ENCODE data around the gene RPA1.

GRCh38 chr17:1797323-1797722 lies 32.5 kb upstream of the RPA1 start:
- TF ChIP-seq TAF1 (IDR thresholded peaks at IDR 0.05; ENCODE audit: low read depth) (no peak), CTCF (IDR thresholded peaks at IDR 0.05; ENCODE audit: poor library complexity, severe bottlenecking) (no peak), REST (IDR thresholded peaks at IDR 0.05; ENCODE audit: borderline replicate concordance) (no peak), EP300 (conservative IDR thresholded peaks at IDR 0.05; ENCODE audit: poor library complexity, severe bottlenecking) (no peak), EZH2 (IDR thresholded peaks at IDR 0.05; ENCODE audit: borderline replicate concordance, insufficient read depth, low read length, poor library complexity, severe bottlenecking) (no peak), RAD21 (conservative IDR thresholded peaks at IDR 0.05) (no peak), MXI1 (conservative IDR thresholded peaks at IDR 0.05; ENCODE audit: poor library complexity, severe bottlenecking) (no peak), SMC3 (conservative IDR thresholded peaks at IDR 0.05; ENCODE audit: poor library complexity) (no peak)

Measured in neural cell (in vitro differentiated cells).